Posterior vena cava (tissue), 2 donors: ENCODE results near the gene LMLN. TPM values are rescaled to one million over a fixed set of nuclear protein-coding genes. Genes with fewer than 3 reads are reported as not detected.

ENCODE experiments used
- total RNA-seq, 2 donors: library from RNA; stranded (reverse); fragmentation: NEBNext Ultra II Directional; extraction: Animal tissue kit (Norgen Biotek cat#: 25700); gene quantifications; one replicate each; pipeline ENCODE4 v1.2.1, GENCODE V29; 2021
- donor health status: DM: yes; HTN: yes; CAD: no.
- donor health status: DM: yes; HTN: yes; CAD: no.

The LMLN gene
- total RNA-seq, 2 donors from 2014 or later, result 6.5 to 7.3 TPM

Other genes starting within 250 kb of the LMLN start
- gene RUBCN, start 223.3 kb upstream of the LMLN start, total RNA-seq, result 10 to 100 TPM; 22.6 to 31.2 TPM
- 10 to 100 TPM; 56.2 to 75.1 TPM for gene FYTTD1, start 210.3 kb upstream of the LMLN start, total RNA-seq
- 10 to 100 TPM; 58.7 to 67.5 TPM for gene LRCH3, start 169.0 kb upstream of the LMLN start, total RNA-seq
- gene RPL35A, start 10.0 kb upstream of the LMLN start, total RNA-seq, result 100 to 1,000 TPM; 655 to 664 TPM